ENCODE results near the gene ADNP. TPM values are rescaled to one million over a fixed set of nuclear protein-coding genes. Genes with fewer than 3 reads are reported as not detected.
"Not testable (repeated sequence)": the region's sequence is repeated elsewhere in the genome, so short reads cannot be mapped to it uniquely, and the experiment has no call there.

Gene ADNP
- total and polyA plus RNA-seq, 2 donors (not counting 1 experiment from before 2014, with no cell fraction given), result 20.4 to 94.8 TPM

- Histone ChIP-seq H3K27ac (ENCODE audit: low read length in 2 of 2) (no peak overlapping the region), H3K27me3 (replicated peaks in 1 of 4; ENCODE audit: control extremely low read depth in 1 of 4, control insufficient read depth in 3 of 4, insufficient read depth in 4 of 4, low read length in 3 of 4) (no peaks in the 10 kb centered on the region), H3K4me3 (ENCODE audit: control extremely low read depth in 1 of 5, extremely low read depth in 1 of 5, insufficient read depth in 1 of 5, low read depth in 2 of 5, low read length in 4 of 5) (no peak overlapping the region), H3K79me2 (ENCODE audit: control insufficient read depth, insufficient read depth, low read length) (no peaks in the 10 kb centered on the region), H3K36me3 (replicated peaks in 1 of 2; ENCODE audit: control extremely low read depth in 1 of 2, control insufficient read depth in 1 of 2, extremely low read depth in 1 of 2, insufficient read depth in 2 of 2, low read length in 1 of 2) (peaks cover 0 to 29% of the 10 kb centered on the region in 2 experiments), H3K4me1 (ENCODE audit: control insufficient read depth in 2 of 2, insufficient read depth in 2 of 2, low read length in 2 of 2) (no peaks in the 10 kb centered on the region), H4K20me1 (ENCODE audit: control insufficient read depth, insufficient read depth, low read length, poor library complexity, severe bottlenecking) (no peaks in the 10 kb centered on the region), H2AFZ (ENCODE audit: insufficient read depth, low read depth, low read length, poor library complexity, severe bottlenecking) (no peak overlapping the region), H3K9me3 (ENCODE audit: control extremely low read depth in 1 of 3, control insufficient read depth in 2 of 3, insufficient read depth in 1 of 3, low read length in 2 of 3) (no peaks in the 10 kb centered on the region), H3K9ac (ENCODE audit: low read length) (no peak overlapping the region), H3K4me2 (replicated peaks; ENCODE audit: low read depth, low read length, poor library complexity, severe bottlenecking) (no peak overlapping the region)
- Mint-ChIP-seq H3K27me3 (no peaks in the 10 kb centered on the region), H3K4me3 (no peak overlapping the region), H3K27ac (peak overlapping the region; percentile 47), H3K9me3 (ENCODE audit: insufficient read depth) (no peaks in the 10 kb centered on the region), H3K4me1 (no peaks in the 10 kb centered on the region)
- ATAC-seq (ENCODE audit: low read depth) (no peak), DNase-seq (no peak)
- TF ChIP-seq EZH2 (IDR thresholded peaks at IDR 0.05; ENCODE audit: borderline replicate concordance, insufficient read depth, low read depth, low read length, poor library complexity, severe bottlenecking) (no peak), CTCF (IDR thresholded peaks at IDR 0.05) (no peak)
- POLR2A ChIA-PET, result no interaction called here
- WGBS (ENCODE audit: insufficient coverage), result 97% methylated on average over 8 of the region's 11 CpGs
- CTCF ChIA-PET, result interaction anchor here (1.1 to 1.9 kb wide), 2 partner anchors 11 to 84 kb away, joined by 3 to 5 read pairs; no protein-coding TSS in a partner anchor
- intact Hi-C loops (cut with micrococcal nuclease), result no loop called here
These were observed 47.4 kb downstream of the ADNP start for GRCh38 chr20:50883856-50884255.

- H3K4me1 ChIP-seq (ENCODE audit: control insufficient read depth in 2 of 2, insufficient read depth in 2 of 2, low read length in 2 of 2); H2AFZ ChIP-seq (ENCODE audit: insufficient read depth, low read depth, low read length, poor library complexity, severe bottlenecking); H3K9me3 Mint-ChIP-seq (ENCODE audit: insufficient read depth); H3K4me1 Mint-ChIP-seq; H3K27ac Mint-ChIP-seq; H3K27me3 Mint-ChIP-seq; H3K4me3 ChIP-seq (ENCODE audit: control extremely low read depth in 1 of 5, extremely low read depth in 1 of 5, insufficient read depth in 1 of 5, low read depth in 2 of 5, low read length in 4 of 5); H3K9me3 ChIP-seq (ENCODE audit: control extremely low read depth in 1 of 3, control insufficient read depth in 2 of 3, insufficient read depth in 1 of 3, low read length in 2 of 3); H4K20me1 ChIP-seq (ENCODE audit: control insufficient read depth, insufficient read depth, low read length, poor library complexity, severe bottlenecking); intact Hi-C loops (cut with micrococcal nuclease); H3K4me2 ChIP-seq (replicated peaks; ENCODE audit: low read depth, low read length, poor library complexity, severe bottlenecking); H3K9ac ChIP-seq (ENCODE audit: low read length); H3K27me3 ChIP-seq (replicated peaks in 1 of 4; ENCODE audit: control extremely low read depth in 1 of 4, control insufficient read depth in 3 of 4, insufficient read depth in 4 of 4, low read length in 3 of 4); ATAC-seq (ENCODE audit: low read depth); H3K27ac ChIP-seq (ENCODE audit: low read length in 2 of 2); H3K4me3 Mint-ChIP-seq; H3K79me2 ChIP-seq (ENCODE audit: control insufficient read depth, insufficient read depth, low read length); DNase-seq: not testable (repeated sequence)
- peaks cover 0 to 32% of the 10 kb centered on the region in 2 experiments for H3K36me3 ChIP-seq (replicated peaks in 1 of 2; ENCODE audit: control extremely low read depth in 1 of 2, control insufficient read depth in 1 of 2, extremely low read depth in 1 of 2, insufficient read depth in 2 of 2, low read length in 1 of 2)
- ChIA-PET CTCF (interaction anchor here (1.6 kb wide), 1 partner anchor 47 kb away, joined by 5 read pairs; no protein-coding TSS in a partner anchor), POLR2A (interaction anchor here (0.7 kb wide), 2 partner anchors 49 to 87 kb away, joined by 4 to 10 read pairs; partner anchors contain the start of gene BCAS4)
- 100% methylated on average over 3 of the region's 5 CpGs for WGBS (ENCODE audit: insufficient coverage)
These were observed 49.3 kb downstream of the ADNP start for GRCh38 chr20:50881759-50882424.

All from B cell (primary cell).